GM08714 (cell line): ENCODE data around the gene PNCK.

Experiments
- H3K4me3 ChIP-seq: fragments of 200-500 bp; sonication (Bioruptor generic); 2 replicates; pipeline ENCODE4 v1.5.1; 2014; ENCODE audit warnings: mild to moderate bottlenecking, low read length, inconsistent platforms
- ZNF274 ChIP-seq: IDR thresholded peaks from 2 replicates; pipeline ENCODE4 v1.6.1; 2012; ENCODE audit warnings: mild to moderate bottlenecking, low read depth, low read length

PNCK gene

DNA sequence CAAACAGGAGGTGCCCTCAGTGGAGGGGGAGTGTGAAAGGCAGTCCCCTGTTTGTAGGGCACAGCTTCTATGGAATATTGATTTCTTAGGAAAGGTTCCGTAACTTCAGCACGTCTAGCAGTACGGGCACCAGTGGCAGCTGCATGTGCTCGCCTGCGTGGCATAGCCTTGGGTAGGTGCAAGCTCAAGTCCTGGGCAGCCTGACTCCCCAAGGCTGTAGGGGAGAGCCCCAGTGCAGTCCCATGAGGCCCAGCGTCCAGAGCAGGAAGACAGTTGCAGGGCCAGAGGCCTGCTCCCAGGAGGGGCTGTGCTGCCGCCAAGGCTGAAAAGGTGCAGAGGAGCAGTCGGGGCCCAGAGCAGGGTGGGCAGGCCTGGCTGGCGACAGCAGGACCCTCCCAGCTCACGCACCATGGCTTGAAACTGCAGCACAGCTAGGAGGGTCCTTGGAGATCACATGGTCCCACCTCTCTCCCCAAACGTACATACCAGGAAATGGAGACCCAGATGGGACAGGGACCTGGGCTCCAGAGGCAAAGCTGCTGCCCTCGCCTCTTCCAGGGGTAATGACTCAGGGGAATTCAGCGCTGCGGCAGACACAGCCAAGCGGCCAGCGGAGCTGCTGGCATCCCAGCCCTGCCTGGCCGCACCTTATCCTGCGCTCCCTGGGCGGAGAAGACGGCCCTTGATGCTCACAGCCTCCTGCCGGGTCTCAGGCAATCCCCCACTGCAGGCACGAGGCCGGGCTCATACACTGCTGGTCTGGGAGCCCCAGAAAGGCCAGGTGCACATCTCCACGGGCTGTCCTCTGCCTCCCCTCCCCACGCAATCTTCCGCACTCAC, 32.7 kb downstream of the PNCK start:
- no peak overlapping the region for H3K4me3 ChIP-seq
- TF ChIP-seq ZNF274, result no peak

GRCh38 chrX:153640045-153640686, 33.4 kb downstream of the PNCK start:
- no peak for TF ChIP-seq ZNF274

GRCh38 chrX:153639177-153640044, 34.2 kb downstream of the PNCK start:
- H3K4me3 ChIP-seq, result no peak overlapping the region
- no peak for TF ChIP-seq ZNF274

More at GRCh38 chrX:153640045-153640686, 33.4 kb downstream of the PNCK start:
- H3K4me3 ChIP-seq, result no peak overlapping the region

GRCh38 chrX:153638436-153639176, 35.0 kb downstream of the PNCK start:
- TF ChIP-seq ZNF274, result no peak
- no peak overlapping the region for H3K4me3 ChIP-seq

- H3K4me3 ChIP-seq, result no peak overlapping the region
- no peak for TF ChIP-seq ZNF274
These were observed 35.6 kb downstream of the PNCK start for GRCh38 chrX:153638041-153638371.

- H3K4me3 ChIP-seq, result no peak overlapping the region
- TF ChIP-seq ZNF274, result no peak
These were observed 36.2 kb downstream of the PNCK start for GRCh38 chrX:153637121-153638040.

DNA sequence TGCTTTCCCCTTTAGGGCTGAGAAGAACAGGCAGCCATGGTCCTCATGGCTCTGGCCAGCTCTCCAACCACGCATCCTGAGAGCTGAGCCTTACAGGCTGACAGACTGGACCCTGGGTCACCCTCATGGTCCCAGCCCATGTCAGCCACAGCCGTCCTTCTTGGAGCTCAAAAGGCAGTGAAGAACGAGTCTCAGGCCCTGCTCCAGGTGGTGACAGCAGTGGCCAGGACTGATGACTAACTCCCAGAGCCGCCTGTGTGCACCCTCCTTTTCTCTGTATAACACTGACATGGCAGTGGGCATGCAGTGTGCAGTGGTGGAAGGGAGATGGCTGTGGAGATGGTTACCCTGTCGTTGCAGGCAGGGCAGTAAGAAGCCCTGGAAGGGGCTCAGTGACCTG, 36.9 kb downstream of the PNCK start:
- TF ChIP-seq ZNF274, result no peak
- no peak overlapping the region for H3K4me3 ChIP-seq

GRCh38 chrX:153635788-153636668, 37.6 kb downstream of the PNCK start:
- H3K4me3 ChIP-seq, result no peak overlapping the region
- TF ChIP-seq ZNF274, result no peak

DNA sequence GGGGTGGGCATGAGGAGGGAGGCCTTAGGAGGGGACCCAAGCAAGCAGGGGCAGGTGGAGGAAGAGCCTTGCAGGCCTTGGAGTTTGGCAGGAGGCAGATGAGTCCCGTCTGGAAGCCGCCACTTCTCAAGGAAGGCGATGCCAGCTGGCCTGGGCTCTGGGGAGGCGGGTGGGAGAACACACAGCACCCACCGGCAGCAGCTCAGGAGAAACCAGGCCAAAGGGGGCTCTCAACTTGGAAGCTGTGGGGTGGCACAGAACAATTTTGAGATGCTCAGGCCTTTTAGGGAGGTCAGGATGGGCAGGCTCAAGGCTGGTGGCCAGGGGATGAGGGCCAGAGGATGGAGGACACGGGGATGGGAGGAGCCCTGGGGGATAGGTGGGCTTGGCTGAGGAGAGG, 38.2 kb downstream of the PNCK start:
- H3K4me3 ChIP-seq, result no peak overlapping the region
- no peak for TF ChIP-seq ZNF274

- TF ChIP-seq ZNF274, result no peak
- no peak overlapping the region for H3K4me3 ChIP-seq
These were observed 38.8 kb downstream of the PNCK start for GRCh38 chrX:153634832-153635231.

DNA sequence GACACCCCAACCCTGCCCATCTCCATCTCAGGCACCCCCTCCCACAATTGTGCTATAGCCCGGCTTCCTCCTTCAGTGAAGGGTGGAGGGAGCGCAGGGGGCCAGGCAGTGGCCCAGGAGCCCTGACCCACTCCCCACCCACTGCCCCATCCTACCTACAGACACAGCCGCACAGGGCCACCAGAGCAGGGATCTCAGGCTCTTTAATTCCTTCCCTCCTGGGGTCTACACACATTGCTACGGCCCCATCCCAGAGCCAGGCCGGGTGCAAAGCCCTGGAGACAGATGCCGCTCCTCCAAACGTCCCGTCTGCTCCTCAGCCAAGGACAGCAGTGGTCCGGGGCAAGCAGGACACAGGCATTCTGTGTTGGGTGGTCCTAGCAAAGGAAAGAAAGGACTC, 39.4 kb downstream of the PNCK start:
- H3K4me3 ChIP-seq, result no peak overlapping the region
- no peak for TF ChIP-seq ZNF274

DNA sequence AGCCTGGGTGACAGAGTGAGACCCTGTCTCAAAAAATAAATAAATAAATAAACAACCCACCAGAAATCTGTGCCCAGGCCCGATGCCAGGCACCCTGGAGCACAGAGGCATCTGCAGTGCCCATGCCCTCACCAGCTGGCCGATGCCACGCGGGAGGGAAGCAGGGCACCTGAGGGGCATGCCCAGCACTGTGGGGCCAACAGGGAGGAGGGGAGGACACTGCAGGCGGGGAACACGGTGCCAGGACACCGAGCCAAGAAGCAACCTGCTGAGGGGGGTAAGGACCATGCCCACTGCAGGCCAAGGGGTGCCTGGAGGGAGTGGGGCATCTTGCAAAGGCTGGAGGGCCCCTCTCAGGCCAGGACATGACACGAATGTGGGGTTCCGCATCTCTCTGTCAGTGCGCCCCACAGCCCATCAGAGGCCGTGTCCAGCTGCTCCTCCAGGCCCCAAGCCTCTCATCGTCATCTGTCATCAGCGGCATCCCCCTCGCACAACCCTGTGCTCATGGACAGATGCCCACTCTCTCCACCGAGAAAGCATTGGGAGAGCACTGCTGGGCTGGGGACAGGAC, 39.9 kb downstream of the PNCK start:
- no peak overlapping the region for H3K4me3 ChIP-seq
- no peak for TF ChIP-seq ZNF274
